ENCODE measurements around the gene TWNK.

Gene TWNK

GRCh38 chr10:100976906-100977305, 10.4 kb upstream of the TWNK start:
- no peak for DNase-seq (ENCODE audit: extremely low read depth, low read depth)
- TF ChIP-seq, protein P1, sequence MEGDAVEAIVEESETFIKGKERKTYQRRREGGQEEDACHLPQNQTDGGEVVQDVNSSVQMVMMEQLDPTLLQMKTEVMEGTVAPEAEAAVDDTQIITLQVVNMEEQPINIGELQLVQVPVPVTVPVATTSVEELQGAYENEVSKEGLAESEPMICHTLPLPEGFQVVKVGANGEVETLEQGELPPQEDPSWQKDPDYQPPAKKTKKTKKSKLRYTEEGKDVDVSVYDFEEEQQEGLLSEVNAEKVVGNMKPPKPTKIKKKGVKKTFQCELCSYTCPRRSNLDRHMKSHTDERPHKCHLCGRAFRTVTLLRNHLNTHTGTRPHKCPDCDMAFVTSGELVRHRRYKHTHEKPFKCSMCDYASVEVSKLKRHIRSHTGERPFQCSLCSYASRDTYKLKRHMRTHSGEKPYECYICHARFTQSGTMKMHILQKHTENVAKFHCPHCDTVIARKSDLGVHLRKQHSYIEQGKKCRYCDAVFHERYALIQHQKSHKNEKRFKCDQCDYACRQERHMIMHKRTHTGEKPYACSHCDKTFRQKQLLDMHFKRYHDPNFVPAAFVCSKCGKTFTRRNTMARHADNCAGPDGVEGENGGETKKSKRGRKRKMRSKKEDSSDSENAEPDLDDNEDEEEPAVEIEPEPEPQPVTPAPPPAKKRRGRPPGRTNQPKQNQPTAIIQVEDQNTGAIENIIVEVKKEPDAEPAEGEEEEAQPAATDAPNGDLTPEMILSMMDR (IDR thresholded peaks at IDR 0.05; ENCODE audit: low read depth, low read length): no peak

- TF ChIP-seq, protein P1 (IDR thresholded peaks at IDR 0.05; ENCODE audit: low read depth, low read length): no peak
These were observed 9.9 kb upstream of the TWNK start for GRCh38 chr10:100977436-100977835.

GRCh38 chr10:100978121-100978900, 9.0 kb upstream of the TWNK start:
- no peak for DNase-seq (ENCODE audit: extremely low read depth, low read depth)
- TF ChIP-seq, protein P1 (IDR thresholded peaks at IDR 0.05; ENCODE audit: low read depth, low read length): no peak

More at GRCh38 chr10:100977436-100977835, 9.9 kb upstream of the TWNK start:
- DNase-seq (ENCODE audit: extremely low read depth, low read depth): no peak

GRCh38 chr10:100978901-100979195, 8.5 kb upstream of the TWNK start:
- TF ChIP-seq, protein P1 (IDR thresholded peaks at IDR 0.05; ENCODE audit: low read depth, low read length): no peak
- DNase-seq (ENCODE audit: extremely low read depth, low read depth): no peak

DNA sequence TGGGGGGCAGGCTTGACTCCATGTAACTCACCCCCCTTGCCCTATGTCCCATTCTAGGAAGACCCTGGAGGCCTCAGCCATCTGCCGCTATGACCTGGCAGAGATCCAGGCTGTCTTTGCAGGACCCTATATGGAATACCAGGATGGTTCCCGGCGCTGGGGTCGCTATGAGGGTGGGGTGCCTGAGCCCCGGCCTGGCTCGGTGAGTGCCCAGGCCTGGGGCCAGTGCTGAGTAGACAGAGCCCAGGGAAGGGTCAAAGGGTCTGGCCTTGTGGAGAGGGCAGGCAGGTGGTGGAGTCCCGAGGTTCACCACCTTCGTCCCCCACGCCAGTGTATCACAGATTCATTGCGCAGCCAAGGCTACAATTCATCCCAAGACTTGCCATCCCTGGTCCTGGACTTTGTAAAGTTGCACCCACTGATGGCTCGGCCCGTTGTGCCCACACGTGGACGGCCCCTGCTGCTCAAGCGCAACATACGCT, 7.5 kb upstream of the TWNK start:
- no peak for DNase-seq (ENCODE audit: extremely low read depth, low read depth)
- TF ChIP-seq, protein P1 (IDR thresholded peaks at IDR 0.05; ENCODE audit: low read depth, low read length): no peak

DNA sequence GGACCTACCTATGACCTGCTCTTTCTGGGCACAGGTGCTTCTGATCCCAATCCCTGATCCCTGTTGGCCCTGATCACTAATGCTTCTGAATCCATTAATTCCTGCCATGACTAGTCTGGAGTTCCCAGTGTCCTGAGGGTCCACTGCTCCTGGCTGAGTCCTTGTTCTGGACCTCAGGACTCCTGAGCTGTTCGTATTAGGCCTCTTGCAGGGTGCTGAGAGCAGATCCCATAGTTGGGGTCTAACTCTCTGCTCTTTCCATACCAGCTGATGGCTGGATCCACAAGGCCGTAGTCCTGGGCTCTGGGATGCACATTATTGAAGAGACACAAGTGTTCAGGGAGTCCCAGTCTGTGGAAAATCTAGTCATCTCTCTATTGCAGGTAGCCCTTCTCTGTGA, 7.0 kb upstream of the TWNK start:
- TF ChIP-seq, protein P1 (IDR thresholded peaks at IDR 0.05; ENCODE audit: low read depth, low read length): no peak
- DNase-seq (ENCODE audit: extremely low read depth, low read depth): no peak

GRCh38 chr10:100980711-100981110, 6.6 kb upstream of the TWNK start:
- DNase-seq (ENCODE audit: extremely low read depth, low read depth): no peak
- TF ChIP-seq, protein P1 (IDR thresholded peaks at IDR 0.05; ENCODE audit: low read depth, low read length): no peak

All from AG09319 (cell line).